ENCODE data around the gene KRT38.

Gene KRT38

GRCh38 chr17:41440531-41441033, at the start of gene KRT38:
KRT38 (minus strand) TSS chr17:41440983; CDS start chr17:41440921, 62 bp downstream.
- no peak for DNase-seq

- no peak for DNase-seq
These were observed 48.7 kb upstream of the KRT38 start, which contains the start of gene KRT36 for GRCh38 chr17:41489531-41489930. KRT36 (minus strand) TSS chr17:41489910; CDS start chr17:41489864, 46 bp downstream.

GRCh38 chr17:41486809-41487530, 46.2 kb upstream of the KRT38 start:
- no peak for DNase-seq

GRCh38 chr17:41486316-41486715, 45.5 kb upstream of the KRT38 start:
- DNase-seq: no peak

GRCh38 chr17:41484920-41485904, 44.4 kb upstream of the KRT38 start:
- DNase-seq: no peak

- no peak for DNase-seq
These were observed 43.4 kb upstream of the KRT38 start for GRCh38 chr17:41483991-41484826.

- no peak for DNase-seq
These were observed 42.7 kb upstream of the KRT38 start for GRCh38 chr17:41483531-41483930.

GRCh38 chr17:41481036-41481435, 40.3 kb upstream of the KRT38 start, which contains the start of gene KRT35:
KRT35 (minus strand) TSS chr17:41481151; CDS start chr17:41481097, 54 bp downstream.
- DNase-seq: no peak

- DNase-seq: no peak
These were observed 39.8 kb upstream of the KRT38 start for GRCh38 chr17:41480581-41480980.

- no peak for DNase-seq
These were observed 39.4 kb upstream of the KRT38 start for GRCh38 chr17:41480136-41480535.

GRCh38 chr17:41478237-41478636, 37.5 kb upstream of the KRT38 start:
- no peak for DNase-seq

GRCh38 chr17:41476866-41477815, 36.4 kb upstream of the KRT38 start:
- no peak for DNase-seq

GRCh38 chr17:41475421-41475820, 34.6 kb upstream of the KRT38 start:
- DNase-seq: no peak

GRCh38 chr17:41474863-41475262, 34.1 kb upstream of the KRT38 start:
- no peak for DNase-seq

- DNase-seq: no peak
These were observed 27.6 kb upstream of the KRT38 start for GRCh38 chr17:41468346-41468745.

GRCh38 chr17:41467561-41467960, 26.8 kb upstream of the KRT38 start:
- DNase-seq: no peak

GRCh38 chr17:41466988-41467387, 26.2 kb upstream of the KRT38 start, which contains the start of gene KRT32:
KRT32 (minus strand) TSS chr17:41467386; CDS start chr17:41467325, 61 bp downstream.
- no peak for DNase-seq

GRCh38 chr17:41464682-41465081, 23.9 kb upstream of the KRT38 start:
- DNase-seq: no peak

- no peak for DNase-seq
These were observed 23.4 kb upstream of the KRT38 start for GRCh38 chr17:41464173-41464572.

- no peak for DNase-seq
These were observed 23.0 kb upstream of the KRT38 start for GRCh38 chr17:41463746-41464145.

GRCh38 chr17:41462705-41463104, 21.9 kb upstream of the KRT38 start:
- DNase-seq: no peak
